Islet of Langerhans (tissue), 1 donor: Measurements from ENCODE around the gene SH2B2.
"Not testable (repeated sequence)": the region's sequence is repeated elsewhere in the genome, so short reads cannot be mapped to it uniquely, and the experiment has no call there.

Experiments
- FAIRE-seq: peaks from one replicate; lab custom pipeline; 2011; peaks lifted over from hg19 to GRCh38; lab: Jason Lieb, UNC

SH2B2 gene

GRCh38 chr7:102287111-102287980, 678 bp downstream of the SH2B2 start:
- FAIRE-seq, result no peak

GRCh38 chr7:102287981-102288278, 1.3 kb downstream of the SH2B2 start:
- FAIRE-seq, result no peak

GRCh38 chr7:102288285-102288930, 1.7 kb downstream of the SH2B2 start:
- FAIRE-seq, result no peak

GRCh38 chr7:102289057-102289456, 2.4 kb downstream of the SH2B2 start:
- no peak for FAIRE-seq

- no peak for FAIRE-seq
These were observed 4.6 kb downstream of the SH2B2 start for GRCh38 chr7:102291056-102291915.

GRCh38 chr7:102291916-102292267, 5.2 kb downstream of the SH2B2 start:
- no peak for FAIRE-seq

GRCh38 chr7:102292813-102293798, 6.4 kb downstream of the SH2B2 start:
- no peak for FAIRE-seq

- FAIRE-seq, result no peak
These were observed 7.9 kb downstream of the SH2B2 start for GRCh38 chr7:102294589-102294988.

GRCh38 chr7:102295346-102296178, 8.9 kb downstream of the SH2B2 start:
- no peak for FAIRE-seq

- no peak for FAIRE-seq
These were observed 9.4 kb downstream of the SH2B2 start for GRCh38 chr7:102296179-102296438.

- FAIRE-seq, result no peak
These were observed 9.8 kb downstream of the SH2B2 start for GRCh38 chr7:102296514-102296913.

- no peak for FAIRE-seq
These were observed 11.0 kb downstream of the SH2B2 start for GRCh38 chr7:102297487-102298218.

- FAIRE-seq, result no peak
These were observed 14.1 kb downstream of the SH2B2 start for GRCh38 chr7:102300643-102301221.

GRCh38 chr7:102301367-102301766, 14.7 kb downstream of the SH2B2 start:
- FAIRE-seq, result not testable (repeated sequence)

- FAIRE-seq, result no peak
These were observed 15.4 kb downstream of the SH2B2 start for GRCh38 chr7:102302025-102302424.

- FAIRE-seq, result no peak
These were observed 17.2 kb downstream of the SH2B2 start for GRCh38 chr7:102303669-102304422.

- FAIRE-seq, result no peak
These were observed 18.0 kb downstream of the SH2B2 start for GRCh38 chr7:102304668-102305067.

GRCh38 chr7:102305414-102306268, 19.0 kb downstream of the SH2B2 start:
- FAIRE-seq, result no peak
